ENCODE measurements around the gene RGS7BP. TPM values are rescaled to one million over a fixed set of nuclear protein-coding genes. Genes with fewer than 3 reads are reported as not detected.

Gene RGS7BP
- total RNA-seq, 1 donor from 2014 or later = 0.07 TPM

DNA sequence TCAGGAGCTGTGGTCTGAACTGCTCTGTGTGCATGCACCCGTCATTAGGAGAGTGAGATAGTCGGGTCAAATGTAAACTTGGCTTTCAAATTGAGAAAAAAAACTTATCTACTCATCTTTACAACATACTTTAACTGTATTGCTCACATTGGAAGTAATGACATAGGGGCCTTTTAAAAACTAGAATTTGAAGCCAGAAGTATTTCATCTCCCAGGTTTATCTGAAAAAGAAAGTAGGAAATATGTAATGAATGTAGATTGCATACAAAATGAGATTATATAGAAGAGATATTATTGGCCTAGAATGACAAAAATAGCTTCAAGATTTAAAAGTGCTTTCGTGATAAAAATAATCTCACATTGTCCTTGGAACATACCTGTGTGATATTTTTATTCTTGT lies 24.3 kb downstream of the RGS7BP start:
- TF ChIP-seq, protein P1, sequence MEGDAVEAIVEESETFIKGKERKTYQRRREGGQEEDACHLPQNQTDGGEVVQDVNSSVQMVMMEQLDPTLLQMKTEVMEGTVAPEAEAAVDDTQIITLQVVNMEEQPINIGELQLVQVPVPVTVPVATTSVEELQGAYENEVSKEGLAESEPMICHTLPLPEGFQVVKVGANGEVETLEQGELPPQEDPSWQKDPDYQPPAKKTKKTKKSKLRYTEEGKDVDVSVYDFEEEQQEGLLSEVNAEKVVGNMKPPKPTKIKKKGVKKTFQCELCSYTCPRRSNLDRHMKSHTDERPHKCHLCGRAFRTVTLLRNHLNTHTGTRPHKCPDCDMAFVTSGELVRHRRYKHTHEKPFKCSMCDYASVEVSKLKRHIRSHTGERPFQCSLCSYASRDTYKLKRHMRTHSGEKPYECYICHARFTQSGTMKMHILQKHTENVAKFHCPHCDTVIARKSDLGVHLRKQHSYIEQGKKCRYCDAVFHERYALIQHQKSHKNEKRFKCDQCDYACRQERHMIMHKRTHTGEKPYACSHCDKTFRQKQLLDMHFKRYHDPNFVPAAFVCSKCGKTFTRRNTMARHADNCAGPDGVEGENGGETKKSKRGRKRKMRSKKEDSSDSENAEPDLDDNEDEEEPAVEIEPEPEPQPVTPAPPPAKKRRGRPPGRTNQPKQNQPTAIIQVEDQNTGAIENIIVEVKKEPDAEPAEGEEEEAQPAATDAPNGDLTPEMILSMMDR (IDR thresholded peaks at IDR 0.05; ENCODE audit: insufficient read depth, low read depth, low read length) = no peak
- TF ChIP-seq EZH2 (IDR thresholded peaks at IDR 0.05; ENCODE audit: insufficient read depth, low read length) = no peak
- no peak overlapping the region for H3K4me3 ChIP-seq (ENCODE audit: insufficient read depth, low read depth, low read length)

DNA sequence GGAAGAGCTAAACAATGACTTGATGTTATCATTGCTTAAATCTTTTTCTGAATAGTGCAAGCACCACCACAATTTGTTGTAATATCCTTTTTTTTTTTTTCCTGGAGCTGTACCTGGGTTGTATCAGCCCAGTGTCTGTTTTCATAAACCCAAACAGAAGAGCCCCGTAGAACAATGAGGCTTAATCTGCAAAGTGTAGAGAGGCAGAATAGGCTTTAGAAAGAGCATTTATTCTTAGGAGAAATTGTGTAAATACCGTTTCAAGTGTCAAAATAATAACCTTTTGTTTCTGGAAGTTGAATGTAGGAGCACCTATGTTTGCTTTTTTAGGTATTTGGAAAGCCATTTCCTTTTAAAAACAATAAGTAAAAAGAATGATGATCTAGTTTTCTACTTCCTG lies 26.4 kb downstream of the RGS7BP start:
- peaks cover 11% of the 10 kb centered on the region for H3K27me3 Mint-ChIP-seq (ENCODE audit: low read depth, unreplicated experiment)
- no peaks in the 10 kb centered on the region for H3K79me2 ChIP-seq (ENCODE audit: insufficient read depth, low read length)
- H3K4me1 Mint-ChIP-seq (ENCODE audit: low read depth, unreplicated experiment) = no peaks in the 10 kb centered on the region
- no peaks in the 10 kb centered on the region for H3K27me3 ChIP-seq (ENCODE audit: insufficient read depth, low read length)
- no peak for FAIRE-seq
- H3K4me2 ChIP-seq (ENCODE audit: low read length) = no peak overlapping the region
- H3K36me3 ChIP-seq (ENCODE audit: insufficient read depth, low read length) = no peaks in the 10 kb centered on the region
- H3K9me3 Mint-ChIP-seq (ENCODE audit: unreplicated experiment) = no peaks in the 10 kb centered on the region
- H3K27ac Mint-ChIP-seq (ENCODE audit: unreplicated experiment) = no peak overlapping the region
- H3K9ac ChIP-seq (ENCODE audit: low read length) = no peak overlapping the region
- no peaks in the 10 kb centered on the region for H4K20me1 ChIP-seq (ENCODE audit: insufficient read depth, low read length)
- no peak for DNase-seq (ENCODE audit: low read depth)
- no peaks in the 10 kb centered on the region for H3K36me3 Mint-ChIP-seq (ENCODE audit: low read depth, unreplicated experiment)
- no peaks in the 10 kb centered on the region for H3K4me1 ChIP-seq (ENCODE audit: insufficient read depth, low read length)
- H3K4me3 Mint-ChIP-seq (ENCODE audit: unreplicated experiment) = no peak overlapping the region
- H3K27ac ChIP-seq (ENCODE audit: low read depth, low read length) = no peak overlapping the region
- TF ChIP-seq, protein P1 (IDR thresholded peaks at IDR 0.05; ENCODE audit: insufficient read depth, low read depth, low read length) = no peak
- no peak for TF ChIP-seq EZH2 (IDR thresholded peaks at IDR 0.05; ENCODE audit: insufficient read depth, low read length)
- no peak overlapping the region for H2AFZ ChIP-seq (ENCODE audit: low read depth, low read length)
- H3K9me3 ChIP-seq (ENCODE audit: insufficient read depth, low read depth, low read length) = no peaks in the 10 kb centered on the region
- no peak overlapping the region for H3K4me3 ChIP-seq (ENCODE audit: insufficient read depth, low read depth, low read length)

More for the DNA sequence above, 24.3 kb downstream of the RGS7BP start:
- peaks cover 6% of the 10 kb centered on the region for H3K27me3 Mint-ChIP-seq (ENCODE audit: low read depth, unreplicated experiment)
- no peak overlapping the region for H3K27ac Mint-ChIP-seq (ENCODE audit: unreplicated experiment)
- no peaks in the 10 kb centered on the region for H3K9me3 Mint-ChIP-seq (ENCODE audit: unreplicated experiment)
- no peaks in the 10 kb centered on the region for H4K20me1 ChIP-seq (ENCODE audit: insufficient read depth, low read length)
- no peaks in the 10 kb centered on the region for H3K4me1 ChIP-seq (ENCODE audit: insufficient read depth, low read length)
- no peaks in the 10 kb centered on the region for H3K36me3 Mint-ChIP-seq (ENCODE audit: low read depth, unreplicated experiment)
- H3K27ac ChIP-seq (ENCODE audit: low read depth, low read length) = no peak overlapping the region
- no peaks in the 10 kb centered on the region for H3K27me3 ChIP-seq (ENCODE audit: insufficient read depth, low read length)
- no peaks in the 10 kb centered on the region for H3K36me3 ChIP-seq (ENCODE audit: insufficient read depth, low read length)
- FAIRE-seq (no peak), DNase-seq (ENCODE audit: low read depth) (no peak)
- H3K4me2 ChIP-seq (ENCODE audit: low read length) = no peak overlapping the region
- H2AFZ ChIP-seq (ENCODE audit: low read depth, low read length) = no peak overlapping the region
- no peak overlapping the region for H3K4me3 Mint-ChIP-seq (ENCODE audit: unreplicated experiment)
- no peaks in the 10 kb centered on the region for H3K79me2 ChIP-seq (ENCODE audit: insufficient read depth, low read length)
- H3K9ac ChIP-seq (ENCODE audit: low read length) = no peak overlapping the region
- no peaks in the 10 kb centered on the region for H3K4me1 Mint-ChIP-seq (ENCODE audit: low read depth, unreplicated experiment)
- no peaks in the 10 kb centered on the region for H3K9me3 ChIP-seq (ENCODE audit: insufficient read depth, low read depth, low read length)

DNA sequence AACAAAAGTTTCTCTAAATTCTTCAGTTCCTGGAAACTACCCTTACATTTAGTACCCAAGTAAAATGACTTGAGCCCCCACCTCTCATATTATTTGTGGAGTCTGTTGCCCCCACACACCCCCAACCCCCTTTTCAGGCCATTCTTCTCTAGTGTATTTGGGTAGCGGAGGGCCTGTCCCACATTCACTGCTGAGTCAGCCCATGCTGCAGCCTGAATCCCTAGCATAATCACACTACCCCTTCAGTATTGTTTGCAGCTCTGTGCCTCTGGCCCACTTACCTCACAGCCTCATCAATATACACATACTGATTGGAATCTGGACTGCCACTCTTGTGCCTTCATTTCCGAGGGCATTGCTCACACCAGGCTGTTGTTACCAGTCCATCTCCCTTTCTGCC lies 26.8 kb downstream of the RGS7BP start:
- Mint-ChIP-seq H3K9me3 (ENCODE audit: unreplicated experiment) (no peaks in the 10 kb centered on the region), H3K27ac (ENCODE audit: unreplicated experiment) (no peak overlapping the region), H3K36me3 (ENCODE audit: low read depth, unreplicated experiment) (no peaks in the 10 kb centered on the region), H3K4me1 (ENCODE audit: low read depth, unreplicated experiment) (no peaks in the 10 kb centered on the region), H3K4me3 (ENCODE audit: unreplicated experiment) (no peak overlapping the region), H3K27me3 (ENCODE audit: low read depth, unreplicated experiment) (peaks cover 11% of the 10 kb centered on the region)
- Histone ChIP-seq H3K4me2 (ENCODE audit: low read length) (no peak overlapping the region), H3K27ac (ENCODE audit: low read depth, low read length) (no peak overlapping the region), H3K4me3 (ENCODE audit: insufficient read depth, low read depth, low read length) (no peak overlapping the region), H2AFZ (ENCODE audit: low read depth, low read length) (no peak overlapping the region), H3K9ac (ENCODE audit: low read length) (no peak overlapping the region), H3K4me1 (ENCODE audit: insufficient read depth, low read length) (no peaks in the 10 kb centered on the region), H3K79me2 (ENCODE audit: insufficient read depth, low read length) (no peaks in the 10 kb centered on the region), H4K20me1 (ENCODE audit: insufficient read depth, low read length) (no peaks in the 10 kb centered on the region), H3K36me3 (ENCODE audit: insufficient read depth, low read length) (no peaks in the 10 kb centered on the region), H3K9me3 (ENCODE audit: insufficient read depth, low read depth, low read length) (no peaks in the 10 kb centered on the region), H3K27me3 (ENCODE audit: insufficient read depth, low read length) (no peaks in the 10 kb centered on the region)
- no peak for DNase-seq (ENCODE audit: low read depth)
- no peak for TF ChIP-seq EZH2 (IDR thresholded peaks at IDR 0.05; ENCODE audit: insufficient read depth, low read length)
- TF ChIP-seq, protein P1 (IDR thresholded peaks at IDR 0.05; ENCODE audit: insufficient read depth, low read depth, low read length) = no peak
- no peak for FAIRE-seq
